GM12892 (cell line): Measurements from ENCODE around the gene FBXW12.

Source experiments
- POLR2A ChIP-seq: IDR thresholded peaks from 2 replicates; pipeline ENCODE4 v1.6.1; 2011; ENCODE audit warnings: low read depth, low read length, control low read depth
- POLR2AphosphoS5 ChIP-seq: IDR thresholded peaks from 2 replicates; pipeline ENCODE4 v1.6.1; 2011; ENCODE audit warnings: low read depth, low read length, control low read depth

- TF ChIP-seq POLR2A, result no peak
- TF ChIP-seq POLR2AphosphoS5, result no peak
Measured at GRCh38 chr3:48405343-48405881, 33.4 kb downstream of the FBXW12 start.
